ENCODE data around the gene LTB4R2. TPM values are rescaled to one million over a fixed set of nuclear protein-coding genes. Genes with fewer than 3 reads are reported as not detected.

The LTB4R2 gene
- total RNA-seq, 1 donor from 2014 or later, result 1.5 TPM

- H3K4me3 ChIP-seq (ENCODE audit: low read depth, low read length), result peak within 1 kb of the TSS; percentile 3
- no peak for TF ChIP-seq CTCF (IDR thresholded peaks at IDR 0.05; ENCODE audit: insufficient read depth, low read length, poor library complexity, severe bottlenecking)
- no peaks in the 10 kb centered on the region for H3K36me3 ChIP-seq (ENCODE audit: control insufficient read depth, insufficient read depth, low read length)
- peaks cover 34% of the 10 kb centered on the region for H3K27me3 ChIP-seq (ENCODE audit: control insufficient read depth, insufficient read depth, low read length)
- no peak for DNase-seq (ENCODE audit: low read depth)
Observed at GRCh38 chr14:24339284-24340151, 29.6 kb downstream of the LTB4R2 start, which contains the start of gene RIPK3. RIPK3 (minus strand) TSS chr14:24339991; CDS start chr14:24339826, 165 bp downstream.

- no peak for DNase-seq (ENCODE audit: low read depth)
- Histone ChIP-seq H3K4me3 (ENCODE audit: low read depth, low read length) (no peak overlapping the region), H3K27me3 (ENCODE audit: control insufficient read depth, insufficient read depth, low read length) (peaks cover 26% of the 10 kb centered on the region), H3K36me3 (ENCODE audit: control insufficient read depth, insufficient read depth, low read length) (no peaks in the 10 kb centered on the region)
- no peak for TF ChIP-seq CTCF (IDR thresholded peaks at IDR 0.05; ENCODE audit: insufficient read depth, low read length, poor library complexity, severe bottlenecking)
Observed at GRCh38 chr14:24340606-24341005, 30.7 kb downstream of the LTB4R2 start.

GRCh38 chr14:24342889-24343288 lies 32.9 kb downstream of the LTB4R2 start:
- DNase-seq (ENCODE audit: low read depth), result no peak
- no peak for TF ChIP-seq CTCF (IDR thresholded peaks at IDR 0.05; ENCODE audit: insufficient read depth, low read length, poor library complexity, severe bottlenecking)
- Histone ChIP-seq H3K36me3 (ENCODE audit: control insufficient read depth, insufficient read depth, low read length) (no peaks in the 10 kb centered on the region), H3K27me3 (ENCODE audit: control insufficient read depth, insufficient read depth, low read length) (peaks cover 25% of the 10 kb centered on the region), H3K4me3 (ENCODE audit: low read depth, low read length) (no peak overlapping the region)

GRCh38 chr14:24343795-24344660 lies 34.1 kb downstream of the LTB4R2 start:
- DNase-seq (ENCODE audit: low read depth), result no peak
- Histone ChIP-seq H3K27me3 (ENCODE audit: control insufficient read depth, insufficient read depth, low read length) (peaks cover 20% of the 10 kb centered on the region), H3K36me3 (ENCODE audit: control insufficient read depth, insufficient read depth, low read length) (no peaks in the 10 kb centered on the region), H3K4me3 (ENCODE audit: low read depth, low read length) (no peak overlapping the region)
- no peak for TF ChIP-seq CTCF (IDR thresholded peaks at IDR 0.05; ENCODE audit: insufficient read depth, low read length, poor library complexity, severe bottlenecking)

- no peaks in the 10 kb centered on the region for H3K36me3 ChIP-seq (ENCODE audit: control insufficient read depth, insufficient read depth, low read length)
- no peak for TF ChIP-seq CTCF (IDR thresholded peaks at IDR 0.05; ENCODE audit: insufficient read depth, low read length, poor library complexity, severe bottlenecking)
- peaks cover 11% of the 10 kb centered on the region for H3K27me3 ChIP-seq (ENCODE audit: control insufficient read depth, insufficient read depth, low read length)
- no peak for DNase-seq (ENCODE audit: low read depth)
- no peak overlapping the region for H3K4me3 ChIP-seq (ENCODE audit: low read depth, low read length)
Observed at GRCh38 chr14:24347134-24347533, 37.2 kb downstream of the LTB4R2 start.
